GM20000 (cell line): ENCODE data around the gene SOCS6.

Experiments
- DNase-seq: peaks from one replicate; pipeline ENCODE4 v3.0.0; 2012; ENCODE audit warnings: low spot score
- CTCF ChIP-seq: IDR thresholded peaks from 2 replicates; pipeline ENCODE4 v1.5.1; 2012; ENCODE audit warnings: mild to moderate bottlenecking, control low read depth; ENCODE audit errors: extremely low read depth, missing control alignments

The SOCS6 gene

GRCh38 chr18:70276416-70277191, 12.2 kb upstream of the SOCS6 start:
- TF ChIP-seq CTCF = no peak

GRCh38 chr18:70279470-70279869, 9.4 kb upstream of the SOCS6 start:
- no peak for TF ChIP-seq CTCF
- DNase-seq = no peak

More at GRCh38 chr18:70276416-70277191, 12.2 kb upstream of the SOCS6 start:
- no peak for DNase-seq

GRCh38 chr18:70280007-70280925, 8.6 kb upstream of the SOCS6 start:
- DNase-seq = no peak
- TF ChIP-seq CTCF = no peak

- DNase-seq = no peak
- TF ChIP-seq CTCF = no peak
These were observed 3.7 kb upstream of the SOCS6 start for GRCh38 chr18:70284976-70285620.

GRCh38 chr18:70287731-70288130, 1.1 kb upstream of the SOCS6 start:
- no peak for TF ChIP-seq CTCF

GRCh38 chr18:70288171-70288850, 534 bp upstream of the SOCS6 start:
- DNase-seq = peak; percentile 71
- TF ChIP-seq CTCF = no peak

More at GRCh38 chr18:70287731-70288130, 1.1 kb upstream of the SOCS6 start:
- no peak for DNase-seq
